LNCAP (cell line): ENCODE data around the gene CARD18.

Experiments
- CTCF ChIP-seq: fragments of 450-650 bp; IDR thresholded peaks from 2 replicates; pipeline ENCODE4 v1.5.1; 2017; ENCODE audit warnings: mild to moderate bottlenecking

The CARD18 gene

GRCh38 chr11:105167244-105167643 lies 27.7 kb upstream of the CARD18 start:
- TF ChIP-seq CTCF: no peak

GRCh38 chr11:105164208-105164607 lies 24.6 kb upstream of the CARD18 start:
- no peak for TF ChIP-seq CTCF

GRCh38 chr11:105162506-105162905 lies 22.9 kb upstream of the CARD18 start:
- no peak for TF ChIP-seq CTCF

GRCh38 chr11:105158436-105158835 lies 18.9 kb upstream of the CARD18 start:
- TF ChIP-seq CTCF: no peak

- no peak for TF ChIP-seq CTCF
These were observed 17.2 kb upstream of the CARD18 start for GRCh38 chr11:105156720-105157119.

GRCh38 chr11:105156231-105156630 lies 16.7 kb upstream of the CARD18 start:
- TF ChIP-seq CTCF: no peak

- TF ChIP-seq CTCF: no peak
These were observed 16.1 kb upstream of the CARD18 start for GRCh38 chr11:105155679-105156078.

GRCh38 chr11:105153392-105153791 lies 13.8 kb upstream of the CARD18 start:
- no peak for TF ChIP-seq CTCF
